CD4-positive, alpha-beta T cell treated with Interleukin-10 for 1 hour (primary cell): ENCODE results near the gene MNAT1.
"Not testable (repeated sequence)": the region's sequence is repeated elsewhere in the genome, so short reads cannot be mapped to it uniquely, and the experiment has no call there.

Experiments
- DNase-seq: peaks from one replicate; pipeline ENCODE4 v3.0.0-alpha.2; 2020

Gene MNAT1

DNA sequence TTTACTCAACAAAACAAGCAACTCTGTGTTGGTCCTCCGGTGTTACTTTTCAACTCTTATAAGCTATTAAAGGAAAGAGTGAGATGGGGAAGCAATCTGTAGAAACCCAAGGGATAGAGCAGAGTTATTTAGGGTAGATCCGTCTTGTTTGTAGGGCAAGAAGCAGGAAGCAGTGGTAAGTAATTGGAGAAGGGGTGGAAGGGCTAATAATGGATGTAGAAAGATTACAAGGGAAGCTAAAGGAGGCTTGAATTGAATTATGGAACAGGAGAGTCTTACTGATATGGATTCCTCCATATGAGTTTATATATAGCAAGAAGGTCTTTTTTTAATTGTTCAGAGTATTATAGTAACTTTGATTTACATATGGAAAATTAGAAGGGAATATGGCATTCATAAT, 72.7 kb downstream of the MNAT1 start:
- no peak for DNase-seq

DNA sequence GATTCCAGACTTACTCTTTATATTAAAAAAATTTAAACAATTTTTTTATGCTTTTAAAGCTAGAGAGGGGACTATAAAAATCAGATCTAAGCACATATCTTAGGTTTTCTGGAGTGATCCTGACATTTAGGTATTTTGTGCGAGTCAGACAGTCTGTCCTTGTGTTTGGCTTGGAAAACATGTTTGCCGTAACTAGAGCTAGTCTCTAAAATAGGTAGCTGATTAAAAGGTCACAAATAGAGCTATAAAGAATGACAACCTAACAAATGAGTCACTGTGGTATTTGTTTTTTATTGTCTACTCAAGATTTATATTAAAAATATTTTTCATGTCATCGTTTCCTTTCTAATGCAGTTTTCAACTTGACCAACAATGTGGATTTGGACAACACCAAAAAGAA, 73.4 kb downstream of the MNAT1 start:
- DNase-seq = no peak

DNA sequence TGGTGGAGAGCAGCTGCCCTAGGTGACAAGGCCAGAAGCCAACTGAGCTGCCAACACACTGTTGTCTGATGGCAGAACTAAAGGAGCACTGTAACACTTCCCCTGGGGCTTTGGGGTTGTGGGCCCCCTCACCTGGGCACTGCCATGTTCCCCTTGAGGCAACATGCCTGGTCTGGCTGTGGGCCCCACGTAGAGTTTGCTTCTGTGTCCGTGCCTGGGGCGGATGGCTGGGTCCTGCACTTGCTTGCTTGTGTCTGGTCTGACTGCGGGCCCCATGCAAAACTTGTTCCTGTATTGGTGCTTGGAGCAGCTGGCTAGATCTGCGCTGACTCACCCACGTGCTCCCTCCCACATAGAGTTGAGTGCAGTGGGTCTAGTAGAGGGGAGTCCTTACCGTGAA, 78.4 kb downstream of the MNAT1 start:
- no peak for DNase-seq

DNA sequence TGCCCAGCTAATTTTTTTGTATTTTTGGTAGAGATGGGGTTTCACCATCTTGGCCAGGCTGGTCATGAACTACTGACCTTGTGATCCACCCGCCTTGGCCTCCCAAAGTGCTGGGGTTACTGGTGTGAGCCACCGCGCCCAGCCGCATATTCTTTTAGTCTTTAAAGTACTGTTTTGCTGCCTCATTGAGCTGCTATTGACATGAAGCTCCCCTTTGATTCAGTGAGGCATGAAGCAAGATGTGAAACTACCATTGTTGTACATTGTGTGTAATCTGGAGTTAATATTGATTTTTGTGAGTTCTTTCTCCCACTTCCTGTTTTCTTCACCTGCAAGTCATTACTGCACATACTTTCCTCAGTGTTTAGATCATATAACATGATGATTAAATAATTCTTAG, 80.8 kb downstream of the MNAT1 start:
- DNase-seq = no peak

DNA sequence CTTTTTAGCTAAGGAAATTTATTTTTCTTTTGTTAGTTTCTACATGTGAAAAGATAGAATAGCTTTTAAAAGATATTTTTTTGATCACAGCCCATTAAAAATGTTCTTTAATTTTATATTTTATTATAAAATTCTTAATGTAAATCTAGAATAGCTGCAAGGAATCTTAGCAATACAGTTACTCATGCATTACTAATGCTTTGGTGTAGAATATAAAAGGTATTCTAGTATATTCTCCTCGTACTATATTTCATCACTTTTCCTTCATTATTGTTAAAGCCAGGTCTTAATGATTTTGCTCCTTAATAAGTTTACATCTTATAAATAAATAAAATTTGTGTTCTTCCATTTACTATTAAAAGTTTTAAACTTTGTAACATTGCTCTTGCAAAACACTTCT, 82.6 kb downstream of the MNAT1 start:
- no peak for DNase-seq

DNA sequence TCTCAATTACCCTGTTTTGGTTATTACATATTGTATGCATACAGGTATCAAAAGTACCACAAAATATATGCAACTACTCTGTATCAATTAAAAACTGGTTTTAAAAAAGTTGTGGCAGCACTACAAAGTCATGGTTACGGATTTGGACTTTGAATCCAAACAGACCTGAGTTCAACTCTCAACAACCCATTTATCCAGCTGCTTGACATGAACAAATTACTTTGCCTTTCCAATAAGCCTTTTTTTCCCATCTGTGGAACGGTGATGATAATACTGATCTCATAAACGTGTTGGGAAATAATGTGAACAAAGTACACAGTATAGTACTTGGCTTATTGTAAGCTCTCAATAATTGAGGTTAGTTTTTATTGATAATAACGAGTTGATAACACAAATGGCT, 85.0 kb downstream of the MNAT1 start:
- DNase-seq = no peak

DNA sequence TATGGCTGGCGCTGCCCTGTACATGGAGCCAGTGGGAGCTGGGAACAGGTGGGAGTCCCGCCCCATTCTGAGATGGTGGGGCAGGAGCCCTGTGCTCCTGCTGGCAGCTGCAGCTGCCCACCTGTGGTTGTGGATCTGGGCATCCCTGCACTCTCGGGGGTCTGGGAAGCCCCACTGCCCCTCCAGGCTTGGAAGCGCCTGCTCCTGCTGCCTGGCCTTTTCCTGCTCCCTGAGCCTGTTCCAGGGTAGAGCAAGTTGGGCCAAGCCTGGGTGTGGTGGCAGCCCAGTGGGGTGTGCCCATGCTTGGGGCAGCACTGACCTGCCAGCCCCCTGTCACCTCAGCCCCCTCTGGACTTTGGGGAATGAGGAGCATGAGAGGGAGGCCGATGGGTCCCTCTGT, 104.0 kb downstream of the MNAT1 start:
- DNase-seq = no peak

DNA sequence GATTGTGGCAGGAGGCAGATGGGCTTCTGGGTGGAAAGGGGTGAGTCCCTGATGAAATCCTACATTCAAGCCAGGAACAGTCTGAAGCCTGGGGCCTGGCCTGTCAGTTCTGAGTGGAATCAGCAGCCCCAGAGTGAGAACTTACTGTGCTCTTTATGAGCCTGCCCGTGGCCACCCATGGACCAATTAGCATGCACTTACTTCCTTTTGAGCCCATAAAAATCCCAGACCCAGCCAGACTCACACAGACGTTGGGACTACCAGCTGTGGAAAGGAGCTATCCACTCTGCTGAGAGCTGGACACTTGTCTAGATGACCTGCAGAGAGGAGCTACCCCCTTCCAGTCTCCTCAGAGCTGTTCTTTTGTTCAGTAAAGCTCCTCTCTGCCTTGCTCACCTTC, 104.5 kb downstream of the MNAT1 start:
- no peak for DNase-seq

DNA sequence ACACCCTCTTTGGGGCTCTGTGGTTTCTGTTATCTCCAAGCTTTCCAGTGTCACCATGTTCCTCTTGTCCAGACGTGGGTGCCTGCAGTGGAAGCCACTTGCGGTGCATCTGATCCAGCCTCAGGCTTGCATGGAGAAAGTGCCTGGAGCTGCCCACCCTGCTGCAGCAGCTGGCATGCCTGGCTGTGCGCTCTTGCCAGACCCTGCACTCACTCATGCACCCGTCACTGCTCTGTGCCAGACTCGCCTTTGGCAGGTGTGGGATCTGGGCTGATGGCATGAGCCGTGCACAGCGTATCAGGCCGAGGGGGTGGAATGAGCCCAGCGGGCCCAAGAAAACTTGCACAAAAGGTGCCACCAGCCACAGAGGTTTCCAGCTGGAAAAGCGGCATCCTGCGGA, 105.1 kb downstream of the MNAT1 start:
- DNase-seq = no peak

DNA sequence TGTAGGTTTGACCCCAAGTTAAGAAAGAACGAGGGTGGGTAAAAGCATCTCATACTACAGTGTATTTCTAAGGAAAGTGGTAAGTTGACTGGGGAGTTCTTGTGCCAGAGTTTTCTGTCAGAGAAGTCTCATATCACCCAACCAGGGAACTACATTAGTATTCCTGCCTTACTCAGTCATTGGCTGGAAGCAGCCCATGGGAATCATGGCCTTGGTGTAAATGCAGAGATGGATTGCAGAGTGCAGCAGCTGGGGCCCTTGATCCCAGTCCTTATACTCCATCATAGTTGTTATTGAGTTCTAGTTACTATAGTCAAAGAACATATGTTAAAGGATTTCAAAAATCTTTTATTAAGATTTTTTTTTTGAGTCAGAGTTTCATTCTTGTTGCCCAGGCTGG, 105.8 kb downstream of the MNAT1 start:
- no peak for DNase-seq

DNA sequence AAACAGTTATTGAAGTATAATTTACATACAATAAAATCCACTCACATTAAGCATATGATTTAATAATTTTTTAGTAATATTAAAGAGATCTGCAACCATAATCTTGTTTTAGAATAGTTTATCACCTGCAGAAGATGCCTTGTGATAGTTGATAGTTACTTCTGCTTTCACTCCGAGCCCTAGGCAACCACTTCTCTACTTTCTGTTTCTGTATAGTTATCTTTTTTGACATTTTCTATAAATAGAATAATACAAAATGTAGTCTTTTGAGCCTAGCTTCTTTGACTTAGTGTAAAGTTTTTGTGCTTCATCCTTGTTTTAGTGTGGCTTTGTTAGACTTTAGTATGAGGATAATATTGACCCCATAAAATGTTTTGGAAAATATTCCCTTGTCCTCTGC, 111.0 kb downstream of the MNAT1 start:
- no peak for DNase-seq

DNA sequence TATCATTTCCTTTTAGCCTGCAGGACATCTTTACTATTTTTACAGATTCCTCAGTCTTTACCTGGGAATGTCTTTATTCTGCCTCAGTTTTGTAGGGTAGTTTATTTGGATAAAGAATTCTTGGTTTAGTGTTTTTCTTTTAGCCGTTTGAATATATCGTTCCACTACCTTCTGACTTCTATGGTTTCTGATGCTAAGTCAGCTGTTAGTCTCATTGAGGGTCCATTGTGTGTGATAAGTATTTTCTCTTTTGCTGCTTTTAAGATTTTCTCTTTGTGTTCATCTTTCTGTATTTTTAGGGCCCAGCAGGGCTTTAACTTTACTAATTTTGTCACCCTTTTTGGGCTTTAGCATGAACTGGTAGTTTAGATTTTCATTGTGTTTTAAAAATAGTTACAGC, 113.5 kb downstream of the MNAT1 start:
- no peak for DNase-seq

DNA sequence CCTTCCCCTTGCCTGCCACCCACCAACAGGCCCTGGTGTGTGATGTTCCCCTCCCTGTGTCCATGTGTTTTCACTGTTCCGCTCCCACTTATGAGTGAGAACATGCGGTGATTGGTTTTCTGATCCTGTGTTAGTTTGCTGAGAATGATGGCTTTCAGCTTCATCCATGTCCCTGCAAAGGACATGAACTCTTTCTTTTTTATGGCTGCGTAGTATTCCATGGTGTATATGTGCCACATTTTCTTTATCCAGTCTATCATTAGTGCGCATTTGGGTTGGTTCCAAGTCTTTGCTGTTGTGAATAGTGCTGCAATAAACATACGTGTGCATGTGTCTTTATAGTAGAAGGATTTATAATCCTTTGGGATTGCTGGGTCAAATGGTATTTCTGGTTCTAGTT, 117.1 kb downstream of the MNAT1 start:
- not testable (repeated sequence) for DNase-seq

DNA sequence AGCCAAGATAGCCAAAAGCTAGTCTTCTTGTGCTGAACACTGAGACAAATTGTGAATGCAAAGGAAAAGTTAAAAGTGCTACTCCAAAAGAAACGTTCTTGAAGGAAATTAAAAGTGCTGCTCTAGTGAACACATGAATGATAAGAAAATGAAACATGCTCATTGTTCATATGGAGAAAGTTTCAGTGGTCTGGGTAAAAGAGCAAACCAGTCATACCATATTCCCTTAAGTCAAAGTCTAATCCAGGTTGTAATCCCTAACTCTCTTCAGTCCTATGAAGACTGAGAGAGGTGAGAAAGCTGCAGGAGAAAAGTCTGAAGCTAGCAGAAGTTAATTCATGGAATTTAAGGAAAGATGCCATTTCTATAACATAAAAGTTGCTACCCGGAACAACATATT, 121.5 kb downstream of the MNAT1 start:
- DNase-seq = no peak

DNA sequence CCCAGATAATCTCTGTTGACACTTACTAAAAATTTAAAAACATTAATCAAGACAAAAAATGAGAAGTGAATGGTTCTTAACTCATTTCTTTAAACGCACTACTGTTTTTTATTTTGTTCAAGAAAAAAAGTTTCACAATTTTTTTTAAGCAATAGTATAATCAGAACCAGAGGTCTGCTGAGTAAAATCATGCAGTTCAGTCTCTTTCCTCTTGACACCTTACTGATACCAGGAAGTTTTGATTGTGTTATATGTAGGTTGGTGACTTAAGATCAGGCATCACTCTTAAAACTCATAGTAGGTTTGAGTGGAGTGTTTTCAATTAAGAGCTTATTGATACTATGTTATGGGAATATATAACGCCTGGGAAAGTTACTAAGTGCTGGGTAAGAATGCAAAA, 125.0 kb downstream of the MNAT1 start:
- no peak for DNase-seq

DNA sequence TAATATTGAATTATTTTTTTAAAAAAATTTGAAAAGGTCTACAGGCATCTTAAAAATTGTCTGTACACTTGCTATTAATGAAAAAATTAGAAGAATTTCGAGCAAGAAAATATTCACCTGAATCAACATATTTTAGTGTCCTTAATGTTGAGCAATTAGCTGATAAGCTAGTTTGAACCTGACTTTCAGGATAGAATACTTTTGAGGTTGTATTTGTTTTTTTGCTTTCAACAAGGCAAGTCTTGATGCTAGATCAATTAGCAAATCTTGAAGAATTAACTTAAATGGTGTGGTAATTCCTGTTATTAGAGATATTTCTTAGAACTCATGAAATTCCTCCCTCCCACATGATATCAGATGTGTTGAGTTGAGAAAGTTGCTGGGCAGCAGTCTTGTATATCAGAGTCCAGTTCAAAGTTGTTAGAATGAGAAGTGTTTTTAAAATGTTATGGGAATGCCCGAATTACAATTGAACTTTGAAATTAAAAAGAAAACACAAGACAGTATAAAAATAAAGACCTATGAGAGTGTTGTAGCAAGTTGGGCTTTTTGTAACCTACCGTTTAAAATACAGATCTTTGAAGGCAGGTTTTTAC, 127.1 kb downstream of the MNAT1 start:
- no peak for DNase-seq

DNA sequence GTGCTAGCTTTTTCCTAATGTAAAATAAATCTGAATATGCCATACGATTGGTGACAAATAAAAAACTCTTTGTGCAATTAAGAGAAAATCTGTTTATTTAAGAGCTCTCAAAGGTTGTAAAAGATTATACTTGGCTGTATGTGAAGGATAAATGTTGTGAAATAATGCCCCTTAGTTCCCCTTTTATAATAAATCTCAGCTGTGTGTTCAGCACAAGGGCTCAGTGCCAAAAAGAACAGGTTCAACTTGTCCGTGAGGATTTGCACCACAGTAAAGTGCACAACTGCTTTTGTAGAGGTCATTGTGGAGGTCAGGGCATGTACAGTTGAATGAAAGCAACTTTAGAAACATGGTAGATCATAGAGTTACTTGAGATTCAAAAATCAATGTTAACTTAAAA, 127.7 kb downstream of the MNAT1 start:
- no peak for DNase-seq

DNA sequence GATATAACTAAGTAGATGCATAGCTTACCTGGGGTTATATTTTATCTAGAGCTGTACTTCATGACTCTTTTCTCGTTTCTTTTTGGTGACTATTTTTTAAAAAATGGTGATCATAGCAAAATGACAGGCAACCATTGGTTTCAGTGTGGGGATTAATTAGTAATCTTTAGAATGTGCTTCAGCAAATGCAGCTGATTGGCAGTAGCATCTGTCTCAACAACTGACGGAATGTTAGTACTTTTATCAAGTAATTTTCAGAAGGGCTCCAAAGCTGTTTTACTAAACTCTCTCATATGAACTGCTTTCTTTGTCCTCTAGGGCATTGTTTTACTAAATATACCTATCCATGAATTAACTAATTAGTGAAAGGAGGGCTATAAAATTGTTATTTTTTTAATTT, 128.7 kb downstream of the MNAT1 start:
- no peak for DNase-seq

DNA sequence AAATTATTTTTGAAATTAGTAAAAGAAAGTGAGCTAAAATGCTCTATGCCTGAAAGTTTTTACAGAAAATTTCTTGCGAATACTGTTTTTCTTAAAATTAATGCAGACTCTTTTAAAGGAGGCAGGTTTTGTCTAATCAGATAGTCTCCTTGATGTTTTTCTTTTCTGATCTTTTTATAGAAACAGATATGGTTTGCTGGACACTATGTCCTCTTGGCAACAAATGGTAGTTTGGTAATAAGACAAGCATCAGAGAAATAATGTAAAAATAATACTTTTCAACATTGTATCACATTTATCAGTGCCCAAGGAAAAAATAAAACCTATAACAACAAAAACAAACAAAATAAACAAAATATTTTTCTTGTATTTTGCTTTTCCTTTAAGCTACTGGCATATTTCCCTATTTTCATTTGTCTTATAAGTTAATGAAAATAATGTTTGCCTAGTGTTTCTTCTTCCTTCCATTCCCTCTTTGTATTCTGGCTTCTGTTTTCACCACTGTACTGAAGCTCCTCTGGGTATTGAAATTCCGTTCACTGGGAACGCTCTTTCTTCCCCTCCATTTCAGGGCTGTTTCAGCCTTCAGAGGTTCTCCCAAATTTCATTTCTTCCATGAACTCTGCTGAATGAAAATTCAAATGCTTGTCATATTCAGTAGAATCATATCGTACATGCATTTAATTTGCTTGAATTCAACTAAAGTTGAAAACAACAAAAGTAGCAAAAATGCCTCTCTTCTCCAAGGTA, 131.0 kb downstream of the MNAT1 start:
- no peak for DNase-seq

DNA sequence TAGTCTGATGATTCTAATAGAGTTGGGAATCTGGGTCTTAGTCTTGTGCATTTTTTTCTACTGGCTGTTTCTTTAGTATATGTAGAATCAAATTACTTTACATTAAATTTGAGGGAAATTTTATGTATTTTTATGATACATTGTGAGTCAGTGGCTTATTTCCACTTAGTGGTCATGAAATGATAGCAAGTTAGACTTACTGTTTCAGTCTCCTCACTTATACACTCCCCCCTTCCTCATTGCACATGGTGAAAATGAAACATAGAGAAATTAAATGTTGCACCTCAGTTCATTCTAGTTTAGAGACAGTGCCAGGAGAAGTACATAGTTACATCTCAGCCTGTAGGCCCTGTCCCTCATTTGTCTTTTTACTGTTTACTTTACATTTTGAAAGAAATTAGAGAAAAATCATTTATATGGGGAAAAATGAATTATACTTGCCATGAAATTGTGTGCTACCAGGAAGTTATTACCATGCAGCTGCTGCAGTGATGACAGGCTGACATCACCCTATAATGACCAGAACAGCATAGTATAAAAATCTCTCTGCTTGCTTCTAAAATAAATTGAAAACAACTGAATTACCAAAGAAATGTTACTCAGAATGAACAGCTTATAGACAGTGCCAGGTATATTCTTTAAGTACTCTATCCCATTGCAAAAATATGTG, 133.1 kb downstream of the MNAT1 start:
- no peak for DNase-seq

DNA sequence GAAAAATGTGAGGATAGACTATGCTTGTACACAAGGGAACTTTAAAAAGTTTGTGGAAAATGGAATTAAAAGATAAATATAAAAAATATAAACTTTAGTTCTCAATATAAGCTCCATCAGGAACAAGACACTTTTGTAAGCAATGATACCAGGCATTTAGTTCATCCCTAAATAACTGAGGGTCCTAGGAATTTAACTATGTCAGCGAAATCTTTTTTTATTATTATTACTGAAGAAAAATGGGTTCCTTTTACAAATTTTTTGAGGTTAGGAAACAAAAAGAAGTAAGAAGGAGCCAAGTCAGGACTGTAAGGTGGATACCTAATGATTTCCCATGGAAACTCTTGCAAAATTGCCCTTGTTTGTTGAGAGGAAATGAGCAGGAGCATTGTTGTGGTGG, 143.6 kb downstream of the MNAT1 start:
- DNase-seq = no peak

DNA sequence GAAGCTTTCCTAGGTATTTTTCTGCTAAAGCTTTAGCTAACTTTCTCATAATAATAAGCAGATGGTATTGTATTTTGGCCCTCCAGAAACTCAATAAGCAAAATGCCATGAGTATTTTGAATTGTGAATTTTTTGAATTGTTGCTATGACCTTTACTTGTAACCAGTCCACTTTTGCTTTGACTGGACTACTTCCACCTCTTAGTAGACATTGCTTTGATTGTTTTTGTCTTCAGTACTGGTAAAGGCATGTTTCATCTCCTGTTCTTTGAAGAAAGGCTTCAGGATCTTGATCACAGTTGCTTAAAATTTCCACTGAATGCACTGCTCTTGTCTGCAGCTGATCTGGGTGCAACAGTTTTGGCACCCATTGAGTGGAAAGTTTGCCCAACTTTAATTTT, 144.0 kb downstream of the MNAT1 start:
- DNase-seq = no peak

DNA sequence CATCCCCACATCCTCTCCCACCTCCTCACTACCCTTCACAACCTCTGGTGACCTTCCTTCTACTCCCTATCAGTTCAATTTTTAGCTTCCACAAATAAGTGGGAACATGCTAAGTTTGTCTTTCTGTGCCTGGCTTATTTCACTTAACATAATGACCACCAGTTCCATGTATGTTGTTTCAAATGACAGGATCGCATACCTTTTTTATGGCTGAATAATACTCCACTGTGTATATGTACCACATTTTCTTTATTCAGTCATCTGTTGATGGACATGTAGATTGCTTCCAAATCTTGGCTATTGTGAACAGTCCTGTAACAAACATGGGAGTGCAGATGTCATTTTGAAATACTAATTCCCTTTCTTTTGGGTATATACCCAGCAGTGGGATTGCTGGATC, 147.7 kb downstream of the MNAT1 start:
- no peak for DNase-seq

DNA sequence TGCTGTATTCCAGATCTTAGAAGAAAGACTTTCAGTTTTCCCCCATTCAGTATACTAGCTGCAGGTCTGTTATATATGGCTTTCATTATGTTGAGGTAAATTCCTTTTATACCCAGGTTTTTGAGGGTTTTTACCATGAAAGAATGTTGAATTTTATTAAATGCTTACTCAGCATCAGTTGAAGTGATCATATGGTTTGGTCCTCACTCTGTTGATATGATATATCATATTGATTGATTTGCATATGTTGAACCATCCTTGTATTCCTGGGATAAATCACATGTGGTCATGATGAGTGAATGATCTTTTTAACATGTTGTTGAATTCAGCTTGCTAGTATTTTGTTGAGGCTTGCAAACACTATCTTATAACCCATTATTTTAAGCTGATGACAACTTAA, 149.6 kb downstream of the MNAT1 start:
- no peak for DNase-seq

DNA sequence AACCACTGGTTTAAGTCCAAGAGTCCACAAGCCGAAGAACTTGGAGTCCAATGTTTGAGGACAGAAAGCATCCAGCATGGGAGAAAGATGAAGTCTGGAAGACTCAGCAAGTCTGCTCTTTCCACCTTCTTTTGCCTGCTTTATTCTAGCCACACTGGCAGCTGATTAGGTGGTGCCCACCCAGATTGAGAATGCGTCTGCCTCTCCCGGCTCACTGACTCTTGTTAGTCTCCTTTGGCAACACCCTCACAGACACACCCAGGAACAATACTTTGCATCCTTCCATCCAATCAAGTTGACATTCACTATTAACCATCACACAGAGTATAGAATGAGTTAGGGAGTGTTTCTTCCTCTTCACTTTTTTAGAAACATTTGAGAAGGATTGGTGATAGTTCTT, 156.1 kb downstream of the MNAT1 start:
- not testable (repeated sequence) for DNase-seq
